Measurements from ENCODE around the gene PCDHA8.
"Not testable (repeated sequence)": the region's sequence is repeated elsewhere in the genome, so short reads cannot be mapped to it uniquely, and the experiment has no call there.

The PCDHA8 gene

DNA sequence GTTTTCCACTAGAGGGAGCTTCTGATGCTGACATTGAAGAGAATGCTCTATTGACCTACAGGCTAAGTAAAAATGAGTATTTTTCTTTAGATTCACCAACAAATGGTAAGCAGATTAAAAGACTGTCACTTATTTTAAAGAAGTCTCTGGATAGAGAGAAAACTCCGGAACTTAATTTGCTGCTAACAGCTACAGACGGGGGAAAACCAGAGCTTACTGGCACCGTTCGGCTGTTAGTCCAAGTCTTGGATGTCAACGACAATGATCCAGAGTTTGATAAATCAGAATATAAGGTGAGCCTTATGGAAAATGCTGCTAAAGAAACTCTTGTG, 28.5 kb downstream of the PCDHA8 start:
- no peak for DNase-seq (ENCODE audit: low read depth in 2 of 2)

DNA sequence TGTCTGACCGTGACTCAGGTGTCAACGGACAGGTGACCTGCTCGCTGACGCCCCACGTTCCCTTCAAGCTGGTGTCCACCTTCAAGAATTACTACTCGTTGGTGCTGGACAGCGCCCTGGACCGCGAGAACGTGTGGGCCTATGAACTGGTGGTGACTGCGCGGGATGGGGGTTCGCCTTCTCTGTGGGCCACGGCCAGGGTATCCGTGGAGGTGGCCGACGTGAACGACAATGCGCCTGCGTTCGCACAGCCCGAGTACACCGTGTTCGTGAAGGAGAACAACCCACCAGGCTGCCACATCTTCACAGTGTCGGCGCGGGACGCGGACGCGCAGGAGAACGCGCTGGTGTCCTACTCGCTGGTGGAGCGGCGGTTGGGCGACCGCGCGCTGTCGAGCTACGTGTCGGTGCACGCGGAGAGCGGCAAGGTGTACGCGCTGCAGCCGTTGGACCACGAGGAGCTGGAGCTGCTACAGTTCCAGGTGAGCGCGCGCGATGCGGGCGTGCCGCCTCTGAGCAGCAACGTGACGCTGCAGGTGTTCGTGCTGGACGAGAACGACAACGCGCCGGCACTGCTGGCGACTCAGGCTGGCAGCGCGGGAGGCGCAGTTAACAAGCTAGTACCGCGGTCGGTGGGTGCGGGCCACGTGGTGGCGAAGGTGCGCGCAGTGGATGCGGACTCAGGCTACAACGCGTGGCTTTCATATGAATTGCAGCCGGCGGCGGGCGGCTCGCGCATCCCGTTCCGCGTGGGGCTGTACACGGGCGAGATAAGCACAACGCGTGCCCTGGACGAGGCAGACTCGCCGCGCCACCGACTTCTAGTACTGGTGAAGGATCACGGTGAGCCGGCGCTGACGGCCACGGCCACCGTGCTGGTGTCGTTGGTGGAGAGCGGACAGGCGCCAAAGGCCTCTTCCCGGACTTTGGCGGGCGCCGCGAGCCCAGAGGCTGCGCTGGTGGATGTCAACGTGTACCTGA, 29.5 kb downstream of the PCDHA8 start:
- no peak for DNase-seq (ENCODE audit: low read depth in 2 of 2)

DNA sequence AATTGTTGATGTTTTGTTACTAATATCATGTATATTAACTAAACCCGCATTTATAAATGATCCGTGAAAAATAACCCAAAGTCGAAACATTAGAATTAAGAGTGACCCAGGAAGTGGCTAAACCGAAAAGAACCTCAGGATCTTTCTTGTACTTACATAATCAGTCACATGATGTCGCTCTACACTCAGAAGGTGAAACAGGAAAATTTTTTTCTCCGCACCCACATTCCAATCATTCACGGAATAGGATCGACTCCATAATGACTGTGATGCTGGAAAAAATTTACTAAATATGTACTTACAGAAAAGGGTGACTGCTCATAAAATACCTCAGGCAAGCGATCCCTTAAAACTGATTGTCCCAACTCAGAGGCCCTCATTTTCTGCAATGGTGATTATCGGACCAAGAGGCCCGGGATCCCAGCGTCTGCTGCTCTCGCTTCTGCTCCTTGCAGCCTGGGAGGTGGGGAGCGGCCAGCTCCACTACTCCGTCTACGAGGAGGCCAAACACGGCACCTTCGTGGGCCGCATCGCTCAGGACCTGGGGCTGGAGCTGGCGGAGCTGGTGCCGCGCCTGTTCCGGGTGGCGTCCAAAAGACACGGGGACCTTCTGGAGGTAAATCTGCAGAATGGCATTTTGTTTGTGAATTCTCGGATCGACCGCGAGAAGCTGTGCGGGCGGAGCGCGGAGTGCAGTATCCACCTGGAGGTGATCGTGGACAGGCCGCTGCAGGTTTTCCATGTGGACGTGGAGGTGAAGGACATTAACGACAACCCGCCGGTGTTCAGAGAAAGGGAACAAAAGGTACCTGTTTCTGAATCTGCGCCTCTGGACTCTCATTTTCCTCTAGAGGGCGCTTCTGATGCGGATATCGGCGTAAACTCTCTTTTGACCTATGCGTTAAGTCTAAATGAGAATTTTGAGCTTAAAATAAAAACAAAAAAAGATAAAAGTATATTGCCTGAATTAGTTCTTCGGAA, 34.4 kb downstream of the PCDHA8 start, which contains the start of gene PCDHA12:
TSS of gene PCDHA12 (plus strand) at position 224 of the 981 bp plus-strand sequence. CDS start at position 389, 165 bp downstream.
- no peak for DNase-seq (ENCODE audit: low read depth in 2 of 2)

DNA sequence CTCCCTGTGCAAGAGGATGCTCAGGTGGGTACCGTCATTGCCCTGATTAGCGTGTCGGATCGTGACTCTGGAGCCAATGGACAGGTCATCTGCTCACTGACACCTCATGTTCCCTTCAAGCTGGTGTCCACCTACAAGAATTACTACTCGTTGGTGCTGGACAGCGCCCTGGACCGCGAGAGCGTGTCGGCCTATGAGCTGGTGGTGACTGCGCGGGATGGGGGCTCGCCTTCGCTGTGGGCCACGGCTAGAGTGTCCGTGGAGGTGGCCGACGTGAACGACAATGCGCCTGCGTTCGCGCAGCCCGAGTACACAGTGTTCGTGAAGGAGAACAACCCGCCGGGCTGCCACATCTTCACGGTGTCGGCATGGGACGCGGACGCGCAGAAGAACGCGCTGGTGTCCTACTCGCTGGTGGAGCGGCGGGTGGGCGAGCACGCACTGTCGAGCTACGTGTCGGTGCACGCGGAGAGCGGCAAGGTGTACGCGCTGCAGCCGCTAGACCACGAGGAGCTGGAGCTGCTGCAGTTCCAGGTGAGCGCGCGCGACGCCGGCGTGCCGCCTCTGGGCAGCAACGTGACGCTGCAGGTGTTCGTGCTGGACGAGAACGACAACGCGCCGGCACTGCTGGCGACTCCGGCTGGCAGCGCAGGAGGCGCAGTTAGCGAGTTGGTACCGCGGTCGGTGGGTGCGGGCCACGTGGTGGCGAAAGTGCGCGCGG, 35.7 kb downstream of the PCDHA8 start:
- not testable (repeated sequence) for DNase-seq (ENCODE audit: low read depth in 2 of 2)

DNA sequence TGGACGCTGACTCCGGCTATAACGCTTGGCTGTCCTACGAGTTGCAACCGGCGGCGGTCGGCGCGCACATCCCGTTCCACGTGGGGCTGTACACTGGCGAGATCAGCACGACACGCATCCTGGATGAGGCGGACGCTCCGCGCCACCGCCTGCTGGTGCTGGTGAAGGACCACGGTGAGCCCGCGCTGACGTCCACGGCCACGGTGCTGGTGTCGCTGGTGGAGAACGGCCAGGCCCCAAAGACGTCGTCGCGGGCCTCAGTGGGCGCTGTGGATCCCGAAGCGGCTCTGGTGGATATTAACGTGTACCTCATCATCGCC, 36.2 kb downstream of the PCDHA8 start:
- no peak for DNase-seq (ENCODE audit: low read depth in 2 of 2)

GRCh38 chr5:140881889-140882590, 41.1 kb downstream of the PCDHA8 start, which contains the start of gene PCDHA13:
Gene PCDHA13, plus strand, starts transcription at chr5:140882124. Its CDS starts 145 bp downstream, at chr5:140882269.
- DNase-seq (ENCODE audit: low read depth in 2 of 2), result no peak

GRCh38 chr5:140882591-140882899, 41.6 kb downstream of the PCDHA8 start:
- DNase-seq (ENCODE audit: low read depth in 2 of 2), result no peak

- DNase-seq (ENCODE audit: low read depth in 2 of 2), result no peak
These were observed 42.4 kb downstream of the PCDHA8 start for GRCh38 chr5:140883373-140883772.

GRCh38 chr5:140883927-140884697, 43.1 kb downstream of the PCDHA8 start:
- DNase-seq (ENCODE audit: low read depth in 2 of 2), result no peak
